H1 (cell line): ENCODE measurements around the gene MUC5B. TPM values are rescaled to one million over a fixed set of nuclear protein-coding genes. Genes with fewer than 3 reads are reported as not detected.

ENCODE experiments used
- CTCF ChIA-PET: fragments of 300-600 bp; sonication (Branson Sonifier 250); formaldehyde crosslinking; loops from one replicate; lab custom pipeline; 2021; ENCODE audit not compliant: partially characterized antibody; lab: Charles Lee
- POLR2A ChIA-PET: fragments of 300-600 bp; sonication (Branson Sonifier 250); formaldehyde crosslinking; loops from one replicate; lab custom pipeline; 2021; ENCODE audit warnings: inconsistent platforms; ENCODE audit not compliant: partially characterized antibody; lab: Charles Lee
- DNase-seq, 2 experiments: peaks; one replicate each; pipeline versions ENCODE4 v3.0.0 to v3.0.0-alpha.2; 2010 to 2022; ENCODE audit warnings: low spot score in 2 of 2, low read depth in 1 of 2, mixed read lengths in 1 of 2
- FAIRE-seq: peaks from 2 replicates; lab custom pipeline; 2011; peaks lifted over from hg19 to GRCh38; lab: Jason Lieb, UNC
- H2AFZ ChIP-seq: 2 replicates; pipeline ENCODE4 v1.8.1; 2012; ENCODE audit warnings: low read length, inconsistent platforms
- H2AK5ac ChIP-seq: 2 replicates; pipeline ENCODE4 v1.6.1; 2013; ENCODE audit warnings: low read depth, low read length
- H2BK120ac ChIP-seq: replicated peaks from 2 replicates; pipeline ENCODE3; 2013; ENCODE audit warnings: low read depth, low read length, inconsistent platforms
- H2BK12ac ChIP-seq: 2 replicates; pipeline ENCODE4 v1.6.1; 2013; ENCODE audit warnings: low read depth, low read length
- H2BK15ac ChIP-seq: 2 replicates; pipeline ENCODE4 v1.6.1; 2013; ENCODE audit warnings: low read length
- H2BK20ac ChIP-seq: 2 replicates; pipeline ENCODE4 v1.6.1; 2013; ENCODE audit warnings: low read length
- H2BK5ac ChIP-seq: 2 replicates; pipeline ENCODE4 v1.6.1; 2013; ENCODE audit warnings: low read depth, low read length
- H3K14ac ChIP-seq: 2 replicates; pipeline ENCODE4 v1.6.1; 2013; ENCODE audit warnings: inconsistent platforms; ENCODE audit not compliant: insufficient read length
- H3K18ac ChIP-seq: 2 replicates; pipeline ENCODE4 v1.6.1; 2013; ENCODE audit warnings: low read length; ENCODE audit errors: extremely low read depth
- H3K23ac ChIP-seq: 2 replicates; pipeline ENCODE4 v1.6.1; 2013; ENCODE audit warnings: inconsistent platforms; ENCODE audit not compliant: insufficient read length
- H3K23me2 ChIP-seq: 2 replicates; pipeline ENCODE4 v1.6.1; 2013; ENCODE audit warnings: low read depth, low read length
- H3K27ac ChIP-seq: 2 replicates; pipeline ENCODE4 v1.6.1; 2011; ENCODE audit warnings: low read depth, low read length, inconsistent platforms
- H3K27me3 ChIP-seq, 4 experiments: replicated peaks in 1 of 4; 1 replicate in 1 of 4; 2 replicates in 3 of 4; pipeline versions ENCODE4 v1.6.1 to v1.8.1; 2011 to 2013; ENCODE audit warnings: low read length in 3 of 4, mild to moderate bottlenecking in 3 of 4, inconsistent platforms in 2 of 4, mixed read lengths in 2 of 4, moderate library complexity in 1 of 4; ENCODE audit not compliant: control insufficient read depth in 3 of 4, insufficient read depth in 3 of 4; ENCODE audit errors: extremely low read depth in 1 of 4
- H3K36me3 ChIP-seq, 4 experiments: 2 replicates each; pipeline versions ENCODE4 v1.6.1 to v1.8.1; 2011 to 2013; ENCODE audit warnings: mild to moderate bottlenecking in 4 of 4, low read length in 3 of 4, moderate library complexity in 2 of 4, control low read depth in 1 of 4, inconsistent platforms in 1 of 4; ENCODE audit not compliant: insufficient read depth in 4 of 4, control insufficient read depth in 2 of 4
- H3K4ac ChIP-seq: replicated peaks from 2 replicates; pipeline ENCODE3; 2013; ENCODE audit warnings: low read length, low read depth, mixed read lengths, inconsistent platforms; ENCODE audit not compliant: insufficient read length
- H3K4me1 ChIP-seq, 4 experiments: replicated peaks in 1 of 4; 1 replicate in 1 of 4; 2 replicates in 3 of 4; pipeline versions ENCODE4 v1.6.1 to v1.8.1; 2011 to 2013; ENCODE audit warnings: low read length in 3 of 4, inconsistent platforms in 2 of 4, mixed read lengths in 1 of 4; ENCODE audit not compliant: insufficient read depth in 4 of 4, control insufficient read depth in 3 of 4
- H3K4me2 ChIP-seq, 2 experiments: 2 replicates each; pipeline versions ENCODE4 v1.6.1 to v1.8.1; 2011 to 2013; ENCODE audit warnings: low read depth in 2 of 2, low read length in 2 of 2, control low read depth in 1 of 2, inconsistent platforms in 1 of 2, mild to moderate bottlenecking in 1 of 2; ENCODE audit not compliant: insufficient read depth in 1 of 2
- H3K4me3 ChIP-seq, 4 experiments: fragments of 200-600, 300-600 bp in 1 of 4; sonication (generic), shearing (Covaris generic), sonication (Bioruptor Twin) in 1 of 4; 2 replicates each; pipeline versions ENCODE4 v1.5.1 to v1.8.1; 2011 to 2016; ENCODE audit warnings: low read length in 4 of 4, low read depth in 3 of 4, control low read depth in 2 of 4, inconsistent platforms in 2 of 4, mild to moderate bottlenecking in 2 of 4, mixed read lengths in 1 of 4, moderate library complexity in 1 of 4; ENCODE audit not compliant: insufficient read depth in 2 of 4; ENCODE audit errors: extremely low read depth in 1 of 4
- H3K56ac ChIP-seq: replicated peaks from 2 replicates; pipeline ENCODE3; 2013; ENCODE audit warnings: low read depth, mild to moderate bottlenecking, mixed read lengths, low read length, inconsistent platforms; ENCODE audit not compliant: insufficient read length
- H3K79me1 ChIP-seq: 2 replicates; pipeline ENCODE4 v1.6.1; 2013; ENCODE audit warnings: low read depth, low read length, control low read depth
- H3K79me2 ChIP-seq, 2 experiments: 2 replicates each; pipeline versions ENCODE4 v1.6.1 to v1.8.1; 2012 to 2013; ENCODE audit warnings: low read length in 2 of 2, mild to moderate bottlenecking in 2 of 2, inconsistent platforms in 1 of 2; ENCODE audit not compliant: insufficient read depth in 2 of 2, control insufficient read depth in 1 of 2
- H3K9ac ChIP-seq, 4 experiments: replicated peaks in 1 of 4; 1 replicate in 1 of 4; 2 replicates in 3 of 4; pipeline versions ENCODE4 v1.6.1 to v1.8.1; 2011 to 2013; ENCODE audit warnings: low read depth in 3 of 4, low read length in 3 of 4, control low read depth in 2 of 4, mild to moderate bottlenecking in 2 of 4, moderate library complexity in 2 of 4, inconsistent platforms in 1 of 4; ENCODE audit errors: extremely low read depth in 1 of 4
- H3K9me3 ChIP-seq, 2 experiments: 2 replicates each; pipeline versions ENCODE4 v1.6.1 to v1.8.1; 2012 to 2013; ENCODE audit warnings: mild to moderate bottlenecking in 2 of 2, moderate library complexity in 2 of 2, control low read depth in 1 of 2, inconsistent platforms in 1 of 2, low read depth in 1 of 2, low read length in 1 of 2, mixed read lengths in 1 of 2; ENCODE audit not compliant: insufficient read depth in 2 of 2
- H4K20me1 ChIP-seq, 2 experiments: replicated peaks in 1 of 2; 2 replicates each; pipeline versions ENCODE3 to v1.8.1; 2011 to 2013; ENCODE audit warnings: inconsistent platforms in 2 of 2, low read length in 2 of 2, mild to moderate bottlenecking in 1 of 2; ENCODE audit not compliant: insufficient read depth in 2 of 2, control insufficient read depth in 1 of 2
- H4K5ac ChIP-seq: 2 replicates; pipeline ENCODE4 v1.6.1; 2013; ENCODE audit warnings: low read length, low read depth, mixed read lengths, inconsistent platforms; ENCODE audit not compliant: insufficient read length
- H4K8ac ChIP-seq: 2 replicates; pipeline ENCODE4 v1.8.0; 2013; ENCODE audit warnings: mild to moderate bottlenecking, moderate library complexity, low read length, inconsistent platforms; ENCODE audit not compliant: insufficient read depth; ENCODE audit errors: extremely low read depth
- H4K91ac ChIP-seq: replicated peaks from 2 replicates; pipeline ENCODE3; 2013; ENCODE audit warnings: low read length, mixed read lengths, inconsistent platforms; ENCODE audit not compliant: insufficient read length
- CHD2 ChIP-seq: IDR thresholded peaks from 2 replicates; pipeline ENCODE4 v1.6.1; 2012; ENCODE audit warnings: low read length, improper control_type of control experiment
- CTBP2 ChIP-seq: IDR thresholded peaks from 2 replicates; pipeline ENCODE4 v1.7.0; 2011; ENCODE audit warnings: borderline replicate concordance, mild to moderate bottlenecking, moderate library complexity, mixed read lengths, low read length; ENCODE audit not compliant: insufficient read depth, insufficient read length
- JUND ChIP-seq: IDR thresholded peaks from 2 replicates; pipeline ENCODE4 v1.6.1; 2011; ENCODE audit warnings: mild to moderate bottlenecking, improper control_type of control experiment, low read length
- KDM5A ChIP-seq: fragments of 200-600 bp; IDR thresholded peaks from 2 replicates; pipeline ENCODE4 v1.7.1; 2012; ENCODE audit warnings: mild to moderate bottlenecking, low read length, inconsistent platforms, mixed read lengths
- MAFK ChIP-seq: IDR thresholded peaks from 2 replicates; pipeline ENCODE4 v1.6.1; 2012; ENCODE audit warnings: low read depth, mild to moderate bottlenecking, improper control_type of control experiment, low read length
- POLR2AphosphoS5 ChIP-seq: IDR thresholded peaks from 2 replicates; pipeline ENCODE4 v1.6.1; 2011; ENCODE audit warnings: low read depth, low read length
- POU5F1 ChIP-seq: IDR thresholded peaks from 2 replicates; pipeline ENCODE4 v1.6.1; 2011; ENCODE audit warnings: low read depth, mild to moderate bottlenecking, low read length, moderate library complexity
- RAD21 ChIP-seq, 2 experiments: IDR thresholded peaks in 1 of 2; conservative IDR thresholded peaks in 1 of 2; 2 replicates each; pipeline ENCODE4 v1.6.1; 2011; ENCODE audit warnings: low read depth in 2 of 2, low read length in 2 of 2, improper control_type of control experiment in 1 of 2, inconsistent platforms in 1 of 2, mild to moderate bottlenecking in 1 of 2, moderate library complexity in 1 of 2
- TEAD4 ChIP-seq: IDR thresholded peaks from 2 replicates; pipeline ENCODE4 v1.6.1; 2012; ENCODE audit warnings: low read depth, low read length, inconsistent platforms, mixed read lengths
- ZNF274 ChIP-seq: IDR thresholded peaks from 2 replicates; pipeline ENCODE4 v1.7.0; 2012; ENCODE audit warnings: low read length, borderline replicate concordance; ENCODE audit errors: extremely low read depth
- WGBS, 2 experiments: shearing (Covaris generic) in 1 of 2; methylation state at CpG; one replicate each; pipeline versions ENCODE4 v1.1.6 to v1.1.7; 2013 to 2015; ENCODE audit warnings: low lambda C conversion rate in 2 of 2, mixed read lengths in 2 of 2, inconsistent platforms in 1 of 2, low coverage in 1 of 2, missing lambda C conversion rate in 1 of 2; ENCODE audit not compliant: insufficient replicate concordance in 2 of 2, insufficient coverage in 1 of 2, insufficient read length in 1 of 2; ENCODE audit errors: extremely low coverage in 1 of 2, missing lambda C conversion rate in 1 of 2; 5-methylcytosine and 5-hydroxymethylcytosine counted together
- polyA plus RNA-seq, 7 experiments: library from polyadenylated mRNA; depleted of rRNA in 3 of 7; stranded (reverse) in 5 of 7; unstranded in 2 of 7; fragments of >200 nt in 5 of 7; fragments of 200-250 nt in 2 of 7; gene quantifications; 1 replicate in 5 of 7; 2 replicates in 1 of 7; 4 replicates in 1 of 7; pipeline versions ENCODE4 v1.2.1 to v1.2.3, GENCODE V29; 2011 to 2013; ENCODE audit warnings: missing spikeins in 2 of 7, mixed read lengths in 2 of 7
- total RNA-seq: library from RNA; stranded (reverse); fragmentation: NEBNext Ultra II Directional; extraction: Animal tissue kit (Norgen Biotek cat#: 25700); gene quantifications from 2 replicates; pipeline ENCODE4 v1.2.1, GENCODE V29; 2021

MUC5B gene
- total and polyA plus RNA-seq, 2 of the 8 experiments (the other 6 are each of a cell fraction or from before 2014, with no cell fraction given) = 0.02 to 0.03 TPM

DNA sequence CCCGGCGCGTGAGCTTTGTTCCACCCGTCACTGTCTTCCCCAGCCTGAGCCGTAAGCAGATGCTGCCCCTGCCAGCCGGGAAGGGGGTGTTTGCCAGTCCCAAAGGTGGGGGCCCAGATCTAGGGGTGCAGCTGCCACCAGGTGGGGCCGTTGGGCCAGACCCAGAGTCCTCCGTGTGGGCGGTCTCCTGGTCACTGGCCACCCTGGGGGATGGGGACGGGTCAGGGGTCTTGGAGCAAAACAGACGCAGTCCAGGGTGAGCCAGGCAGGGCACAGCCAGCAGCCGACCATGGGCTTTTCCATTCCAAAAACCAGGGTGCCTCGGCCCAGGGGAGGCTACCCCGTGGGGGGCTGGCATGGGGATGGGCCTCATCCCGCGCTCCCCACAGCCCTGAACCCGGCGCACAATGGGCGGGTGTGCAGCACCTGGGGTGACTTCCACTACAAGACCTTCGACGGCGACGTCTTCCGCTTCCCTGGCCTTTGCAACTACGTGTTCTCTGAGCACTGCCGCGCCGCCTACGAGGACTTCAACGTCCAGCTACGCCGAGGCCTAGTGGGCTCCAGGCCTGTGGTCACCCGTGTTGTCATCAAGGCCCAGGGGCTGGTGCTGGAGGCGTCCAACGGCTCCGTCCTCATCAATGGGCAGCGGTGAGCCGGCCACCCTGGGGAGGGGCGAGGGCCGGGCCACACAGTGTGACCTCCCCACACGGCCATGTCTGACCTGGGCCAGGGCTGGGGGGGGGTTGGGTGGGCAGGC lies 3.5 kb downstream of the MUC5B start:
- Histone ChIP-seq H3K79me2 (no peaks in the 10 kb centered on the region), H3K36me3 (no peaks in the 10 kb centered on the region), H3K27me3 (no peaks in the 10 kb centered on the region), H3K23ac (no peak overlapping the region), H2BK120ac (no peak overlapping the region), H3K4me2 (no peak overlapping the region), H2BK15ac (no peak overlapping the region), H3K14ac (no peak overlapping the region), H2BK20ac (no peak overlapping the region), H4K91ac (peak overlapping the region; percentile 65), H4K8ac (peak overlapping the region; percentile 25; the same call in 1 of the 2 replicates), H4K20me1 (peaks cover 0 to 1% of the 10 kb centered on the region in 2 experiments), H2AFZ (no peak overlapping the region), H3K27ac (no peak overlapping the region), H3K18ac (no peak overlapping the region), H3K23me2 (no peaks in the 10 kb centered on the region), H2AK5ac (no peak overlapping the region), H3K4me1 (peaks cover 0 to 14% (median 5%) of the 10 kb centered on the region in 4 experiments; a peak in 6 of 7 replicates), H2BK12ac (no peak overlapping the region), H2BK5ac (no peak overlapping the region), H3K79me1 (no peaks in the 10 kb centered on the region), H3K9me3 (no peaks in the 10 kb centered on the region; a peak in 1 of 4 replicates), H4K5ac (no peak overlapping the region), H3K9ac (no peak overlapping the region), H3K56ac (no peak overlapping the region), H3K4me3 (no peak overlapping the region), H3K4ac (no peak overlapping the region)
- ChIA-PET CTCF (interaction anchor here (0.7 to 2.1 kb wide), 9 partner anchors 9 to 142 kb away, joined by 3 to 6 read pairs (median 3); no protein-coding TSS in a partner anchor), POLR2A (no interaction called here)
- FAIRE-seq = no peak
- peak in 1 of 2 experiments; percentile 62 for DNase-seq
- 89% methylated on average over 29 of the region's 41 CpGs; no CpG with 5 or more reads in 1 of the 2 experiments for WGBS, 2 experiments
- TF ChIP-seq ZNF274 = no peak
- no peak for TF ChIP-seq TEAD4
- no peak for TF ChIP-seq CTBP2
- TF ChIP-seq JUND = no peak
- no peak for TF ChIP-seq POLR2AphosphoS5
- no peak for TF ChIP-seq POU5F1
- TF ChIP-seq CHD2 = no peak
- no peak for TF ChIP-seq KDM5A
- TF ChIP-seq MAFK = no peak
- TF ChIP-seq RAD21 (IDR thresholded peaks at IDR 0.05 in 1 of 2, conservative IDR thresholded peaks at IDR 0.05 in 1 of 2; ENCODE audit: low read depth in 2 of 2, low read length in 2 of 2) = peak; percentile 43 to 59
